NT2/D1 (cell line): ENCODE data around the gene TSSK3.
A peak's percentile ranks its signal among the peaks of the same experiment; 100 is the strongest.
"Not testable (repeated sequence)": the region's sequence is repeated elsewhere in the genome, so short reads cannot be mapped to it uniquely, and the experiment has no call there.

ENCODE experiments used
- DNase-seq: peaks from one replicate; pipeline ENCODE4 v3.0.0-alpha.2; 2011; ENCODE audit warnings: low read depth, low spot score
- H3K27me3 ChIP-seq: 2 replicates; pipeline ENCODE4 v1.6.0; 2011; ENCODE audit warnings: mild to moderate bottlenecking; ENCODE audit not compliant: insufficient read length, insufficient read depth
- H3K36me3 ChIP-seq: 2 replicates; pipeline ENCODE4 v1.6.1; 2011; ENCODE audit warnings: mild to moderate bottlenecking, low read length, mixed read lengths; ENCODE audit not compliant: insufficient read depth, insufficient read length
- H3K4me1 ChIP-seq: 2 replicates; pipeline ENCODE4 v1.5.1; 2011; ENCODE audit not compliant: insufficient read depth, insufficient read length
- H3K4me3 ChIP-seq: 2 replicates; pipeline ENCODE4 v1.5.1; 2011; ENCODE audit warnings: low read depth; ENCODE audit not compliant: insufficient read length
- H3K9ac ChIP-seq: 2 replicates; pipeline ENCODE4 v1.6.0; 2011; ENCODE audit warnings: low read depth; ENCODE audit not compliant: insufficient read length
- H3K9me3 ChIP-seq: 2 replicates; pipeline ENCODE4 v1.5.1; 2011; ENCODE audit warnings: mild to moderate bottlenecking, low read length; ENCODE audit not compliant: insufficient read depth
- SUZ12 ChIP-seq: IDR thresholded peaks from 2 replicates; pipeline ENCODE4 v1.6.1; 2011; ENCODE audit not compliant: insufficient read length, insufficient read depth; ENCODE audit errors: extremely low read depth
- YY1 ChIP-seq: IDR thresholded peaks from 2 replicates; pipeline ENCODE4 v1.6.1; 2011; ENCODE audit not compliant: insufficient read length, insufficient read depth
- ZNF274 ChIP-seq: IDR thresholded peaks from 2 replicates; pipeline ENCODE4 v1.6.1; 2011; ENCODE audit warnings: mild to moderate bottlenecking, low read depth, low read length

The TSSK3 gene

GRCh38 chr1:32351399-32352238, 10.7 kb upstream of the TSSK3 start:
- Histone ChIP-seq H3K36me3 (peaks cover 17% of the 10 kb centered on the region), H3K9me3 (peaks cover 12% of the 10 kb centered on the region; the same call in 1 of the 2 replicates), H3K4me1 (peaks cover 25% of the 10 kb centered on the region), H3K9ac (peak overlapping the region; percentile 98), H3K27me3 (peaks cover 4% of the 10 kb centered on the region), H3K4me3 (peak overlapping the region; percentile 78)
- no peak for TF ChIP-seq SUZ12
- TF ChIP-seq ZNF274, result no peak
- TF ChIP-seq YY1, result no peak
- peak; percentile 98 for DNase-seq

DNA sequence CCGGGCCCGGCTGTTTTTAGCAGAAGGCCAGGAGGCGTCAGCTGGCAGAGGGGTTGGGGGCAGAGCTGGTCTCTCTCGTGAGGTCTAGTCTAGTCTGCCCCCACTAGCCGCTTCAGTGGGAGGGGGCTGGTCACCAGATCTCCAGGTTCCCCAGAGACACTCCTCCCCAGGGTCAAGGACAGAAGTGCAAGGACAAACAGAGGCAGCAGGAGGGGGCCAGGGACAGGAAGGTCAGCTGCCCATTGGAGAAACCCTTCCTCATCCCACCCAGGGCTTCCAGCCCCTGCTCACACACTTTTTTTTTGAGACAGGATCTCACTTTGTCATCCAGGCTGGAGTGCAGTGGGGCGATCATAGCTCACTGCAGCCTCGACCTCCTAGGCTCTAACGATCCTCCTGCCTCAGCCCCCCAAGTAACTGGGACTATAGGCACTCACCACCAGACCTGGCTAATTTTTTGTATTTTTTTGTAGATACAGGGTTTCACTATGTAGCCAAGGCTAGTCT, 10.0 kb upstream of the TSSK3 start:
- no peak for TF ChIP-seq SUZ12
- peak overlapping the region; percentile 98 for H3K9ac ChIP-seq
- no peak for DNase-seq
- peaks cover 12% of the 10 kb centered on the region; the same call in 1 of the 2 replicates for H3K9me3 ChIP-seq
- H3K4me3 ChIP-seq, result peak overlapping the region; percentile 78
- H3K4me1 ChIP-seq, result peaks cover 22% of the 10 kb centered on the region
- H3K27me3 ChIP-seq, result peaks cover 4% of the 10 kb centered on the region
- peaks cover 17% of the 10 kb centered on the region for H3K36me3 ChIP-seq

- H3K4me3 ChIP-seq, result no peak overlapping the region
- H3K9ac ChIP-seq, result peak overlapping the region; percentile 78
- H3K4me1 ChIP-seq, result peaks cover 21% of the 10 kb centered on the region
- peaks cover 12% of the 10 kb centered on the region; the same call in 1 of the 2 replicates for H3K9me3 ChIP-seq
- H3K27me3 ChIP-seq, result peaks cover 4% of the 10 kb centered on the region
- DNase-seq, result no peak
- TF ChIP-seq ZNF274 (no peak), SUZ12 (no peak), YY1 (no peak)
- H3K36me3 ChIP-seq, result peaks cover 22% of the 10 kb centered on the region
Observed at GRCh38 chr1:32352831-32353383, 9.4 kb upstream of the TSSK3 start.

GRCh38 chr1:32353431-32353830, 8.9 kb upstream of the TSSK3 start:
- peaks cover 21% of the 10 kb centered on the region for H3K4me1 ChIP-seq
- peaks cover 25% of the 10 kb centered on the region for H3K36me3 ChIP-seq
- no peak overlapping the region for H3K4me3 ChIP-seq
- peaks cover 4% of the 10 kb centered on the region for H3K27me3 ChIP-seq
- peak overlapping the region; percentile 78 for H3K9ac ChIP-seq
- DNase-seq, result no peak
- TF ChIP-seq SUZ12, result no peak
- no peak for TF ChIP-seq YY1
- no peak for TF ChIP-seq ZNF274
- peaks cover 12% of the 10 kb centered on the region; the same call in 1 of the 2 replicates for H3K9me3 ChIP-seq

DNA sequence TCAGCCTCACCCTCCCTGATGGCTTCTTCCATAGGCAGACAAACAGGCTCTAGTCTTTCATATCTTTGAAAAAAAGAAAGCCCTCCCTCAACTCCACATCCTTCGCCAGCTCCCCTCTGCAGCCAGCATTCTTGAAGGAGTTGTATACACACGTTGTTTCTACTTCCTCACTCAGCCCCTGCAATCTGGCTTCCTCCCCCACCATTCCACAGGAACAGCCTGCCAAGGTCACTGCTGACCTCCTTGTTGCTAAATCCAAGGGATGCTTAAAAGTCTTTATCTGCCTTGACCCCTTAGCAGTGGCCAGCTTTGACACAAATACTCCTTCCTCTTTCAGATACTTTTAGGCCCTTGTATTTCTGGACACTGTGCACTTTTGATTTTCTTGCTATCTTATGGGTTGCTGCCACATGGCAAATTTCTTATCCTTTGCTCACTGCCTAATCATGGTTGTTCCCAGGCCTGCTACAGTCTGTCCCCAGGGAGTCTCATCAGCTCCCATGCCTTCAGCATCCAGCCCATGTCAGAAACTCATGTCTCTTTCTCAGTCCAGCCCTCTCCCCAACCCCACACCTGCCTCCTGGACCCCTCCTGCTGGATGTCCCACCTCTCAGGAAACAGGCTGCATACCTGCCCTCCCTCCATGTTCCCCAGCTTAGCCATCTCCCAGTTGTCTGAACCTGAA, 8.3 kb upstream of the TSSK3 start:
- Histone ChIP-seq H3K4me1 (peaks cover 21% of the 10 kb centered on the region), H3K36me3 (peaks cover 28% of the 10 kb centered on the region), H3K4me3 (no peak overlapping the region), H3K9me3 (peaks cover 12% of the 10 kb centered on the region; the same call in 1 of the 2 replicates), H3K27me3 (peaks cover 4% of the 10 kb centered on the region), H3K9ac (no peak overlapping the region)
- no peak for DNase-seq
- TF ChIP-seq ZNF274 (no peak), YY1 (no peak), SUZ12 (no peak)

- H3K9me3 ChIP-seq, H3K4me3 ChIP-seq, DNase-seq, H3K27me3 ChIP-seq, H3K9ac ChIP-seq: not testable (repeated sequence)
- H3K36me3 ChIP-seq, result peaks cover 34% of the 10 kb centered on the region
- peaks cover 18% of the 10 kb centered on the region for H3K4me1 ChIP-seq
Observed at GRCh38 chr1:32355778-32356177, 6.6 kb upstream of the TSSK3 start.

- Histone ChIP-seq H3K4me1 (peaks cover 22% of the 10 kb centered on the region), H3K36me3 (peaks cover 37% of the 10 kb centered on the region), H3K4me3 (no peak overlapping the region), H3K9ac (no peak overlapping the region), H3K9me3 (no peaks in the 10 kb centered on the region), H3K27me3 (peaks cover 5% of the 10 kb centered on the region)
- DNase-seq, result no peak
- TF ChIP-seq ZNF274, result no peak
- no peak for TF ChIP-seq SUZ12
- no peak for TF ChIP-seq YY1
Observed at GRCh38 chr1:32356478-32356877, 5.9 kb upstream of the TSSK3 start.
